WTC11 (cell line): Measurements from ENCODE around the gene FTL. TPM values are rescaled to one million over a fixed set of nuclear protein-coding genes. Genes with fewer than 3 reads are reported as not detected.

Experiments used
- ATAC-seq: fragments of 200-7000 bp; cut with Tn5 transposase; 2 replicates; pipeline ENCODE4 v1.10.0; 2021; ENCODE audit warnings: mild to moderate bottlenecking, moderate library complexity
- CTCF ChIA-PET: fragments of 300-600 bp; sonication (Branson Sonifier 250); formaldehyde crosslinking; loops from one replicate; lab custom pipeline; 2021; ENCODE audit warnings: antibody characterized with exemption; lab: Charles Lee
- POLR2A ChIA-PET: fragments of 350-600 bp; sonication (Branson Sonifier 250); formaldehyde crosslinking; loops from one replicate; lab custom pipeline; 2021; ENCODE audit warnings: antibody characterized with exemption; lab: Charles Lee
- DNase-seq: peaks from one replicate; pipeline ENCODE4 v3.0.0; 2021; ENCODE audit warnings: low spot score
- H3K27ac Mint-ChIP-seq: 2 replicates; pipeline ENCODE4 v1.8.0; 2021; ENCODE audit warnings: mixed read lengths
- H3K27me3 Mint-ChIP-seq: 2 replicates; pipeline ENCODE4 v1.8.0; 2021; ENCODE audit warnings: low read depth, mild to moderate bottlenecking, moderate library complexity, mixed read lengths
- H3K36me3 Mint-ChIP-seq: 2 replicates; pipeline ENCODE4 v1.8.0; 2021; ENCODE audit warnings: mixed read lengths
- H3K4me1 Mint-ChIP-seq: 2 replicates; pipeline ENCODE4 v1.8.0; 2022; ENCODE audit warnings: mixed read lengths
- H3K4me3 Mint-ChIP-seq: 2 replicates; pipeline ENCODE4 v1.8.0; 2021; ENCODE audit warnings: mild to moderate bottlenecking, moderate library complexity, mixed read lengths
- H3K9me3 Mint-ChIP-seq: 2 replicates; pipeline ENCODE4 v1.8.0; 2021; ENCODE audit warnings: mixed read lengths
- EMX1 ChIP-seq: fragments of 250-450 bp; sonication (Bioruptor Pico); IDR thresholded peaks from 2 replicates; pipeline ENCODE4 v1.8.0; 2021; ENCODE audit warnings: mild to moderate bottlenecking
- FOXJ3 ChIP-seq: sonication (generic); formaldehyde crosslinking; IDR thresholded peaks from 2 replicates; pipeline ENCODE4 v1.9.0; 2021; ENCODE audit warnings: missing genetic modification reagents, mild to moderate bottlenecking, borderline replicate concordance
- FOXK1 ChIP-seq: sonication (generic); formaldehyde crosslinking; IDR thresholded peaks from 2 replicates; pipeline ENCODE4 v1.8.0; 2022; ENCODE audit warnings: mild to moderate bottlenecking, moderate library complexity, missing genetic modification reagents
- GABPB1 ChIP-seq: sonication (generic); formaldehyde crosslinking; IDR thresholded peaks from 2 replicates; pipeline ENCODE4 v1.8.1; 2023; ENCODE audit warnings: mild to moderate bottlenecking, missing genetic modification reagents
- GTF2I ChIP-seq: fragments of 250-450 bp; sonication (Bioruptor Pico); conservative IDR thresholded peaks from 2 replicates; pipeline ENCODE4 v1.4.0; 2021; ENCODE audit warnings: mild to moderate bottlenecking
- JUN ChIP-seq: sonication (generic); formaldehyde crosslinking; IDR thresholded peaks from 2 replicates; pipeline ENCODE4 v1.8.0; 2023; ENCODE audit warnings: mild to moderate bottlenecking, missing genetic modification reagents
- NFYB ChIP-seq: sonication (generic); formaldehyde crosslinking; conservative IDR thresholded peaks from 2 replicates; pipeline ENCODE4 v1.8.0; 2022; ENCODE audit warnings: low read depth, missing genetic modification reagents
- RORB ChIP-seq: fragments of 250-450 bp; sonication (Bioruptor Pico); IDR thresholded peaks from 2 replicates; pipeline ENCODE4 v1.9.0; 2021; ENCODE audit warnings: mild to moderate bottlenecking
- total RNA-seq: library from RNA; stranded (reverse); gene quantifications from 3 replicates; pipeline ENCODE4 v1.2.3, GENCODE V29; 2021
- TF ChIP-seq, protein P1 (sequence below): fragments of 250-450 bp; sonication (Bioruptor Pico); IDR thresholded peaks from 2 replicates; pipeline ENCODE4 v1.9.0; 2021; ENCODE audit warnings: moderate library complexity, mild to moderate bottlenecking, inconsistent platforms, borderline replicate concordance
- TF ChIP-seq, protein P2 (sequence below): fragments of 250-450 bp; sonication (Bioruptor Pico); IDR thresholded peaks from 2 replicates; pipeline ENCODE4 v2.1.2; 2022; ENCODE audit warnings: mild to moderate bottlenecking, moderate library complexity
- TF ChIP-seq, protein P3 (sequence below): sonication (generic); formaldehyde crosslinking; IDR thresholded peaks from 2 replicates; pipeline ENCODE4 v1.8.0; 2023; ENCODE audit warnings: missing genetic modification reagents, mild to moderate bottlenecking, borderline replicate concordance
- TF ChIP-seq, protein P4 (sequence below): fragments of 250-450 bp; sonication (Bioruptor Pico); IDR thresholded peaks from 2 replicates; pipeline ENCODE4 v1.9.0; 2021; ENCODE audit warnings: mild to moderate bottlenecking

The FTL gene
- total RNA-seq, 1 experiment from 2014 or later = 1,061 TPM

DNA sequence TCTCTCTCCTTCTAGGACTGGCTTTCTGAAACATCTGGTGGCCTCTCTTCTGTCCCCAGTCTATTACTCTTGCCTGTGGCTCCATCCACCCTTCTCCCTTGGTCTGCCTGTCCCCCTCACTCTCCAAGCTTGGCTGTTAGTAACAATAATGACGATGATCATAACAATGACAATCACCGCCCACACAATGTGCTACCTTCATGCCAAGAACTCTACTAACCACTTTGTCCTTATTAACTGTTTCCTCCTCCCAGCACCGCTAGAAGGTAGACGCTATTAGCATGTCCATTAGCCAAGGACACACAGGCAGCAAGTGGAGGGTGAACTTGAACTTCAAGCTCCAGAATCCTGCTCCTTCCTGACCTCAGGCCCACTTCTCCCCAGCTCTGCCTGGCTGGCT is 25.3 kb downstream of the FTL start:
- peak overlapping the region; percentile 12 for H3K27ac Mint-ChIP-seq
- peaks cover 33% of the 10 kb centered on the region for H3K4me1 Mint-ChIP-seq
- ATAC-seq = no peak

DNA sequence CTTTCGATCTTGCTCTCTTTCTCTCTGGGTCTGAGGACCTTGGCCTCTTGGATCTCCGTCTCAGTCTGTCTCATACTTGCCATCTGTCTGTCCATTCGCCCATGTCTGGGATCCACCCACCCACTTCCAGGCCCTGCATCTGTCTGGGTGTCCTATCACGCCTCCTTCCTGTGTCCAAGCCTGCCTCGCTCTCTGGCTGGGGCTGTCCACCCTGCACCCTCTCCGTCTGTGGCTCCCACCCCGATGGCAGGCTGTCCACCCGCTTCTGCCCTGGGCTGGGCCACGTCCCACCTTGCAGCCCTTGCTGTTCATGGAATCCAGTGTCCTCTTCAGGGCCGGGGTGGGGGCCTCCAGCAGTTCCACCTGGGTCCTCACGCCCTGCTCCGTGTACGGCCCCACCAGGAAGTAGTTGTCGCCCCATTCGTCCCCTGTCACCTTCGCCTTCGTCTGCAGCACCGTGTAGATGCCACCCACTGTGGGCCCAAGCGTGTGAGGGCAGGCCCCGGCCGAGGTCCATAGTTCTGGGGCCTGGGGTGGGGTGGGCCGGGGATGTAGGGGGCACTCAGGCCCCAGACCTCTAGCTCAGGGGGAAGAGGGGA is 26.0 kb downstream of the FTL start:
- H3K27ac Mint-ChIP-seq = no peak overlapping the region
- H3K27me3 Mint-ChIP-seq = no peaks in the 10 kb centered on the region
- H3K4me1 Mint-ChIP-seq = peaks cover 33% of the 10 kb centered on the region
- peaks cover 24% of the 10 kb centered on the region for H3K36me3 Mint-ChIP-seq
- no peaks in the 10 kb centered on the region for H3K9me3 Mint-ChIP-seq
- H3K4me3 Mint-ChIP-seq = no peak overlapping the region
- CTCF ChIA-PET = interaction anchor here (1.1 to 3.4 kb wide), 6 partner anchors 9 to 208 kb away, joined by 3 to 60 read pairs (median 16); partner anchors contain the start of gene CGB7
- no peak for ATAC-seq
- TF ChIP-seq RORB (no peak), GTF2I (CRISPR knock-in tag) (no peak), FOXK1 (CRISPR knock-in tag) (no peak), EMX1 (CRISPR knock-in tag) (no peak)
- TF ChIP-seq, protein P1, sequence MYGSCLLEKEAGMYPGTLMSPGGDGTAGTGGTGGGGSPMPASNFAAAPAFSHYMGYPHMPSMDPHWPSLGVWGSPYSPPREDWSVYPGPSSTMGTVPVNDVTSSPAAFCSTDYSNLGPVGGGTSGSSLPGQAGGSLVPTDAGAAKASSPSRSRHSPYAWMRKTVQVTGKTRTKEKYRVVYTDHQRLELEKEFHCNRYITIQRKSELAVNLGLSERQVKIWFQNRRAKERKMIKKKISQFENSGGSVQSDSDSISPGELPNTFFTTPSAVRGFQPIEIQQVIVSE (CRISPR knock-in tag) = no peak
- TF ChIP-seq, protein P2, sequence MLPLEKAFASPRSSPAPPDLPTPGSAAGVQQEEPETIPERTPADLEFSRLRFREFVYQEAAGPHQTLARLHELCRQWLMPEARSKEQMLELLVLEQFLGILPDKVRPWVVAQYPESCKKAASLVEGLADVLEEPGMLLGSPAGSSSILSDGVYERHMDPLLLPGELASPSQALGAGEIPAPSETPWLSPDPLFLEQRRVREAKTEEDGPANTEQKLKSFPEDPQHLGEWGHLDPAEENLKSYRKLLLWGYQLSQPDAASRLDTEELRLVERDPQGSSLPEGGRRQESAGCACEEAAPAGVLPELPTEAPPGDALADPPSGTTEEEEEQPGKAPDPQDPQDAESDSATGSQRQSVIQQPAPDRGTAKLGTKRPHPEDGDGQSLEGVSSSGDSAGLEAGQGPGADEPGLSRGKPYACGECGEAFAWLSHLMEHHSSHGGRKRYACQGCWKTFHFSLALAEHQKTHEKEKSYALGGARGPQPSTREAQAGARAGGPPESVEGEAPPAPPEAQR (CRISPR knock-in tag) = no peak
- TF ChIP-seq, all 79 proteins: peak for 0
- POLR2A ChIA-PET = no interaction called here
- no peak for DNase-seq

More for the DNA sequence above, 25.3 kb downstream of the FTL start:
- no peak for DNase-seq
- TF ChIP-seq NFYB (CRISPR knock-in tag) = no peak
- TF ChIP-seq, protein P3, sequence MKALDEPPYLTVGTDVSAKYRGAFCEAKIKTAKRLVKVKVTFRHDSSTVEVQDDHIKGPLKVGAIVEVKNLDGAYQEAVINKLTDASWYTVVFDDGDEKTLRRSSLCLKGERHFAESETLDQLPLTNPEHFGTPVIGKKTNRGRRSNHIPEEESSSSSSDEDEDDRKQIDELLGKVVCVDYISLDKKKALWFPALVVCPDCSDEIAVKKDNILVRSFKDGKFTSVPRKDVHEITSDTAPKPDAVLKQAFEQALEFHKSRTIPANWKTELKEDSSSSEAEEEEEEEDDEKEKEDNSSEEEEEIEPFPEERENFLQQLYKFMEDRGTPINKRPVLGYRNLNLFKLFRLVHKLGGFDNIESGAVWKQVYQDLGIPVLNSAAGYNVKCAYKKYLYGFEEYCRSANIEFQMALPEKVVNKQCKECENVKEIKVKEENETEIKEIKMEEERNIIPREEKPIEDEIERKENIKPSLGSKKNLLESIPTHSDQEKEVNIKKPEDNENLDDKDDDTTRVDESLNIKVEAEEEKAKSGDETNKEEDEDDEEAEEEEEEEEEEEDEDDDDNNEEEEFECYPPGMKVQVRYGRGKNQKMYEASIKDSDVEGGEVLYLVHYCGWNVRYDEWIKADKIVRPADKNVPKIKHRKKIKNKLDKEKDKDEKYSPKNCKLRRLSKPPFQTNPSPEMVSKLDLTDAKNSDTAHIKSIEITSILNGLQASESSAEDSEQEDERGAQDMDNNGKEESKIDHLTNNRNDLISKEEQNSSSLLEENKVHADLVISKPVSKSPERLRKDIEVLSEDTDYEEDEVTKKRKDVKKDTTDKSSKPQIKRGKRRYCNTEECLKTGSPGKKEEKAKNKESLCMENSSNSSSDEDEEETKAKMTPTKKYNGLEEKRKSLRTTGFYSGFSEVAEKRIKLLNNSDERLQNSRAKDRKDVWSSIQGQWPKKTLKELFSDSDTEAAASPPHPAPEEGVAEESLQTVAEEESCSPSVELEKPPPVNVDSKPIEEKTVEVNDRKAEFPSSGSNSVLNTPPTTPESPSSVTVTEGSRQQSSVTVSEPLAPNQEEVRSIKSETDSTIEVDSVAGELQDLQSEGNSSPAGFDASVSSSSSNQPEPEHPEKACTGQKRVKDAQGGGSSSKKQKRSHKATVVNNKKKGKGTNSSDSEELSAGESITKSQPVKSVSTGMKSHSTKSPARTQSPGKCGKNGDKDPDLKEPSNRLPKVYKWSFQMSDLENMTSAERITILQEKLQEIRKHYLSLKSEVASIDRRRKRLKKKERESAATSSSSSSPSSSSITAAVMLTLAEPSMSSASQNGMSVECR (CRISPR knock-in tag) = no peak
- TF ChIP-seq JUN (CRISPR knock-in tag) = no peak
- TF ChIP-seq, protein P4, sequence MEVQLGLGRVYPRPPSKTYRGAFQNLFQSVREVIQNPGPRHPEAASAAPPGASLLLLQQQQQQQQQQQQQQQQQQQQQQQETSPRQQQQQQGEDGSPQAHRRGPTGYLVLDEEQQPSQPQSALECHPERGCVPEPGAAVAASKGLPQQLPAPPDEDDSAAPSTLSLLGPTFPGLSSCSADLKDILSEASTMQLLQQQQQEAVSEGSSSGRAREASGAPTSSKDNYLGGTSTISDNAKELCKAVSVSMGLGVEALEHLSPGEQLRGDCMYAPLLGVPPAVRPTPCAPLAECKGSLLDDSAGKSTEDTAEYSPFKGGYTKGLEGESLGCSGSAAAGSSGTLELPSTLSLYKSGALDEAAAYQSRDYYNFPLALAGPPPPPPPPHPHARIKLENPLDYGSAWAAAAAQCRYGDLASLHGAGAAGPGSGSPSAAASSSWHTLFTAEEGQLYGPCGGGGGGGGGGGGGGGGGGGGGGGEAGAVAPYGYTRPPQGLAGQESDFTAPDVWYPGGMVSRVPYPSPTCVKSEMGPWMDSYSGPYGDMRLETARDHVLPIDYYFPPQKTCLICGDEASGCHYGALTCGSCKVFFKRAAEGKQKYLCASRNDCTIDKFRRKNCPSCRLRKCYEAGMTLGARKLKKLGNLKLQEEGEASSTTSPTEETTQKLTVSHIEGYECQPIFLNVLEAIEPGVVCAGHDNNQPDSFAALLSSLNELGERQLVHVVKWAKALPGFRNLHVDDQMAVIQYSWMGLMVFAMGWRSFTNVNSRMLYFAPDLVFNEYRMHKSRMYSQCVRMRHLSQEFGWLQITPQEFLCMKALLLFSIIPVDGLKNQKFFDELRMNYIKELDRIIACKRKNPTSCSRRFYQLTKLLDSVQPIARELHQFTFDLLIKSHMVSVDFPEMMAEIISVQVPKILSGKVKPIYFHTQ (CRISPR knock-in tag) = no peak
- no peak for TF ChIP-seq FOXJ3 (CRISPR knock-in tag)
- no peak for TF ChIP-seq GABPB1 (CRISPR knock-in tag)
- no peak for TF ChIP-seq RORB
- no peak for TF ChIP-seq FOXK1 (CRISPR knock-in tag)
- H3K36me3 Mint-ChIP-seq = peaks cover 25% of the 10 kb centered on the region
- H3K4me3 Mint-ChIP-seq = 0 out of 2 replicates have a peak overlapping the region, but pooled peaks have one; percentile 10
- H3K27me3 Mint-ChIP-seq = no peaks in the 10 kb centered on the region
- ChIA-PET POLR2A (no interaction called here), CTCF (interaction anchor here (1.6 kb wide), 1 partner anchor 9 kb away, joined by 9 read pairs; no protein-coding TSS in a partner anchor)
- no peaks in the 10 kb centered on the region for H3K9me3 Mint-ChIP-seq
